PC-3 (cell line): ENCODE data around the gene MPDZ.

ENCODE experiments used
- CTCF ChIP-seq: fragments of 300-600 bp; sonication (generic); conservative IDR thresholded peaks from 2 replicates; pipeline ENCODE4 v1.5.1; 2017; ENCODE audit warnings: antibody characterized with exemption, low read depth, mild to moderate bottlenecking, low read length
- EZH2 ChIP-seq: fragments of 300-600 bp; sonication (generic); IDR thresholded peaks from one replicate; pipeline ENCODE4 v1.6.1; 2017; ENCODE audit warnings: antibody characterized with exemption, mild to moderate bottlenecking, low read length; ENCODE audit not compliant: unreplicated experiment
- EZH2phosphoT487 ChIP-seq: fragments of 300-600 bp; sonication (generic); IDR thresholded peaks from 2 replicates; pipeline ENCODE4 v1.6.1; 2018; ENCODE audit warnings: mild to moderate bottlenecking, antibody characterized with exemption, low read length, borderline replicate concordance

DNA sequence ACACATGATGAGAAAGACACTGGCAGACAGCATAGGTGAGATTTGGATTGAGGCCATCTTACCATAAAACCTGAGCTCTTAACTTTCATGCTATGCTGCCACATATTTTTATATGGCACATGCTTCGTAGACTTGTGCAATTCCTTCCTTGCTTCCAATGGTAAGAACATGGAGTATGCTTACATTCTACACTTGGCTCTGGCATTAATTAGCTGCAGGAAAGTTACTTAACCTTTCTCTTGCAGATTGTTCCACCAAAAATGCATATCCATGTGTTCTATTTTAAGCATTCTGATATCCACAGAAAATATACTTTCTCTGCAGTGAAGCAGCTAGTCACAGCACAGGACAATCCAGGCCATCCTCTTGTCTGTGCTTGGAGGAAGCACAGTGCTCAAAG lies 119.4 kb downstream of the MPDZ start:
- no peak for TF ChIP-seq EZH2
- no peak for TF ChIP-seq CTCF
- TF ChIP-seq EZH2phosphoT487 = no peak
